ENCODE data around the gene ACBD5.

Gene ACBD5

DNA sequence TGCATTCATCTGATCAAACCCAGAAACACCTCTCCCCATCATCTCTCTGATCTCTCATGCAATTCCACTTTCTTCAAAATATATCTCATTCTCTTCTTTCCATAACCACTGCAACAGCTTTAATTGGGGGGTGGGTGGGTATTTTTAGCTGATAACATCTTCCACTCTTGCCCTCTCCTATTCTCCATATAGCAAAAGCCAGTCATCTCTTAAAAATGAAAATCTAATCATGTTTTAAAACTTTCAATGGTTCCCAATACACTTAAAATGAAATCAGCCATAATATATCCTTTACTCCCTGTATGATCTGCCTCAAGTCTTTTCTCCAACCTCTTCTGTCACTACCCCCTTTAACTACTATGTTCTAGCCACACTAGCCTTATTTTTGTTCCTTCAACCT is 87.9 kb downstream of the ACBD5 start:
- FAIRE-seq (no peak), DNase-seq (ENCODE audit: low spot score) (no peak)

DNA sequence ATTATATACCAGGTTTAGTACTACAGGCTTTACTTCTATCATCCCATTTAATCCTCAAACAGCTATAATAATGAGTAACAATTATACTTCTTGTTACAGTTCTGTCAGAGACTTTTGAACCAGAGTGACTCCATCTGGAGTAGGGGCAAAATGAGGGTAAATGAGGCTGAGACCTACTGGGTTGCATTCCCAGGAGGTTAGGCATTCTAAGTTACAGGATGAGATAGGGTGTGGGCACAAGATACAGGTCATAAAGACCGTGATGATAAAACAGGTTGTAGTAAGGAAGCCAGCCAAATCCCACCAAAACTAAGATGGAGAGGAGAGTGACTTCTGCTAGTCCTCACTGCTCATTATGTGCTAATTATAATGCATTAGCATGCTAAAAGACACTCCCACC is 90.3 kb downstream of the ACBD5 start:
- no peak for FAIRE-seq

DNA sequence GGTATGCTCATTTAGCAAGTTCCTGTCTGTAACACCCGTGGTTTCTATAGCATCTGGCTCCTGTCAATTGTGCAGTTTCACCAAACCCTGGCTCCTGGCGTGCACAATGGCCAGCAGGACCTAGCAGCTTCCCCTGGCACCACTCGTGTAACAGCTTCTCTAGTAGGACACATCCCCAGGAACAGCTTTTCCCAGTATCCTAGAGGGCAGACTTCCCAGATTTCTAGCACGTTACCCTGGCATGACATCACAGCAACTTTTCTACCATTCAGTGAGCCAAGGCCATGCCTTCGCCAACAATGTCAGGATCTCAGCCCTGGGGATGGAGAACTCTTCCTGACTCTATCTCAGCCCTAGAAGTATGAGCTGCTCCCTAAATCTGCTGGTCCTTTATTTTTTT is 92.9 kb downstream of the ACBD5 start:
- FAIRE-seq (no peak), DNase-seq (ENCODE audit: low spot score) (no peak)

More for the DNA sequence above, 90.3 kb downstream of the ACBD5 start:
- no peak for DNase-seq (ENCODE audit: low spot score)

DNA sequence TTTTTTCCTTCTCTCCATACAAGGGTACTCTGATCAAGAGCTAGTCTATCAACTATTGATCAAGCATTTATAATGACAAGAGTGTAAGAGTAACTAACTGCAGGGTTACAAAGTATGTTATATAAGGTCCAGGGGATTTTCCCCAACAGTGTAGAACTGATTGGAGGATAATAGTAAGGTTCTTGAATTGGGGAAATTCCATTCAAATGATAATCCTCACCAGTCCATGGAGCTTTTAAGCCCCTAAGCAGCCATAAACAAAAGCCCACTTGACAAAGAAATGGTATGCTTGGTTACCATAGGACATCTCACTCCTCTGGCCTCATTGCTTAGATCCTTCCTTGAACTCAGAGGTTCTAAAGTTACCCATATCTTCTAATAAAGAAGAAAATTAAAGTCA is 94.7 kb downstream of the ACBD5 start:
- DNase-seq (ENCODE audit: low spot score) (no peak), FAIRE-seq (no peak)
